SK-N-SH treated with all-trans-retinoic acid at 6 μM for 48 hours (cell line): ENCODE measurements around the gene UST.

ENCODE experiments used
- ARNTL ChIP-seq: fragments of 450-650 bp; formaldehyde crosslinking; IDR thresholded peaks from 2 replicates; pipeline ENCODE4 v1.5.0; 2020; ENCODE audit warnings: low read depth, mild to moderate bottlenecking, moderate library complexity, borderline replicate concordance
- CSDC2 ChIP-seq: fragments of 250-450 bp; sonication (Bioruptor Pico); IDR thresholded peaks from 2 replicates; pipeline ENCODE4 v1.5.0; 2020; ENCODE audit warnings: mild to moderate bottlenecking, moderate library complexity
- GLIS3 ChIP-seq: fragments of 250-450 bp; sonication (Bioruptor Pico); IDR thresholded peaks from 2 replicates; pipeline ENCODE4 v1.5.0; 2020; ENCODE audit warnings: mild to moderate bottlenecking, moderate library complexity
- ISL1 ChIP-seq: fragments of 250-450 bp; sonication (Bioruptor Pico); IDR thresholded peaks from 2 replicates; pipeline ENCODE4 v2.1.2; 2022; ENCODE audit warnings: mild to moderate bottlenecking, moderate library complexity
- OSR1 ChIP-seq: fragments of 250-450 bp; sonication (Bioruptor Pico); IDR thresholded peaks from 2 replicates; pipeline ENCODE4 v1.8.0; 2022; ENCODE audit warnings: moderate library complexity, mild to moderate bottlenecking, inconsistent platforms
- RARB ChIP-seq: fragments of 250-450 bp; sonication (Bioruptor Pico); IDR thresholded peaks from 2 replicates; pipeline ENCODE4 v1.8.0; 2021; ENCODE audit warnings: mild to moderate bottlenecking, moderate library complexity
- TOX ChIP-seq: fragments of 250-450 bp; sonication (Bioruptor Pico); IDR thresholded peaks from 2 replicates; pipeline ENCODE4 v1.8.0; 2021; ENCODE audit warnings: mild to moderate bottlenecking, moderate library complexity, borderline replicate concordance
- ZFP3 ChIP-seq: fragments of 250-450 bp; sonication (Bioruptor Pico); IDR thresholded peaks from 2 replicates; pipeline ENCODE4 v1.5.0; 2020; ENCODE audit warnings: mild to moderate bottlenecking, moderate library complexity
- ZFP30 ChIP-seq: fragments of 450-650 bp; formaldehyde crosslinking; IDR thresholded peaks from 2 replicates; pipeline ENCODE4 v1.5.0; 2022; ENCODE audit warnings: mild to moderate bottlenecking, moderate library complexity
- ZNF70 ChIP-seq: fragments of 450-650 bp; formaldehyde crosslinking; IDR thresholded peaks from 2 replicates; pipeline ENCODE4 v1.5.0; 2020; ENCODE audit warnings: mild to moderate bottlenecking, moderate library complexity
- ZNF8 ChIP-seq: fragments of 450-650 bp; formaldehyde crosslinking; IDR thresholded peaks from 2 replicates; pipeline ENCODE4 v1.5.0; 2020; ENCODE audit warnings: mild to moderate bottlenecking, moderate library complexity
- TF ChIP-seq, protein P1 (sequence below): fragments of 250-450 bp; sonication (Bioruptor Pico); IDR thresholded peaks from 2 replicates; pipeline ENCODE4 v1.8.0; 2020; ENCODE audit warnings: mild to moderate bottlenecking, moderate library complexity, borderline replicate concordance
- TF ChIP-seq, protein P2 (sequence below): fragments of 250-450 bp; sonication (Bioruptor Pico); IDR thresholded peaks from 2 replicates; pipeline ENCODE4 v1.5.1; 2020; ENCODE audit warnings: low read depth, mild to moderate bottlenecking, moderate library complexity
- TF ChIP-seq, protein P3 (sequence below): fragments of 250-450 bp; sonication (Bioruptor Pico); IDR thresholded peaks from 2 replicates; pipeline ENCODE4 v1.8.0; 2021; ENCODE audit warnings: low read depth, mild to moderate bottlenecking, moderate library complexity, borderline replicate concordance

DNA sequence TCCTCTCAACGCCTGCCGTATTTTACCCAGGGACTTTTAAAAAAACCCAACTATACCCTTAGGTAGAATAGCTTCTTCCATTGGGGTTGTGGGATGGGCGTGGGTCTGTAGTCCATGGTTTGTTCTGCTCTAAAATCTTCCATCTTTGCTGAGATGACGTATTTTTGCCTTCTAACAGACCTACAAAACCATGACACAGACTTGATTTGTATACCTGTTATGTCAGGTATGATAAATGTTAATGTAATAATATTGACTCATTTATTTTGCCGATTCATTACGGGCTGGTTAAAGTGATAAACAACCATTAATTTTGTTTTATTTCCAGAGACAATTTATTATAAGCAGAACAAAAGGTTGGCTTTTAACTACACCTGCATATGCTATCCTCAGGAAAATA lies 48.7 kb downstream of the UST start:
- TF ChIP-seq, protein P1, sequence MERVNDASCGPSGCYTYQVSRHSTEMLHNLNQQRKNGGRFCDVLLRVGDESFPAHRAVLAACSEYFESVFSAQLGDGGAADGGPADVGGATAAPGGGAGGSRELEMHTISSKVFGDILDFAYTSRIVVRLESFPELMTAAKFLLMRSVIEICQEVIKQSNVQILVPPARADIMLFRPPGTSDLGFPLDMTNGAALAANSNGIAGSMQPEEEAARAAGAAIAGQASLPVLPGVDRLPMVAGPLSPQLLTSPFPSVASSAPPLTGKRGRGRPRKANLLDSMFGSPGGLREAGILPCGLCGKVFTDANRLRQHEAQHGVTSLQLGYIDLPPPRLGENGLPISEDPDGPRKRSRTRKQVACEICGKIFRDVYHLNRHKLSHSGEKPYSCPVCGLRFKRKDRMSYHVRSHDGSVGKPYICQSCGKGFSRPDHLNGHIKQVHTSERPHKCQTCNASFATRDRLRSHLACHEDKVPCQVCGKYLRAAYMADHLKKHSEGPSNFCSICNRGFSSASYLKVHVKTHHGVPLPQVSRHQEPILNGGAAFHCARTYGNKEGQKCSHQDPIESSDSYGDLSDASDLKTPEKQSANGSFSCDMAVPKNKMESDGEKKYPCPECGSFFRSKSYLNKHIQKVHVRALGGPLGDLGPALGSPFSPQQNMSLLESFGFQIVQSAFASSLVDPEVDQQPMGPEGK = no peak
- TF ChIP-seq OSR1 (CRISPR knock-in tag) (no peak), ZFP3 (CRISPR knock-in tag) (no peak), TOX (CRISPR knock-in tag) (no peak), ZNF8 (CRISPR knock-in tag) (no peak), ZNF70 (CRISPR knock-in tag) (no peak), GLIS3 (CRISPR knock-in tag) (no peak), ARNTL (CRISPR knock-in tag) (no peak), CSDC2 (CRISPR knock-in tag) (no peak), RARB (no peak), ISL1 (CRISPR knock-in tag) (no peak), ZFP30 (no peak)
- TF ChIP-seq, protein P2, sequence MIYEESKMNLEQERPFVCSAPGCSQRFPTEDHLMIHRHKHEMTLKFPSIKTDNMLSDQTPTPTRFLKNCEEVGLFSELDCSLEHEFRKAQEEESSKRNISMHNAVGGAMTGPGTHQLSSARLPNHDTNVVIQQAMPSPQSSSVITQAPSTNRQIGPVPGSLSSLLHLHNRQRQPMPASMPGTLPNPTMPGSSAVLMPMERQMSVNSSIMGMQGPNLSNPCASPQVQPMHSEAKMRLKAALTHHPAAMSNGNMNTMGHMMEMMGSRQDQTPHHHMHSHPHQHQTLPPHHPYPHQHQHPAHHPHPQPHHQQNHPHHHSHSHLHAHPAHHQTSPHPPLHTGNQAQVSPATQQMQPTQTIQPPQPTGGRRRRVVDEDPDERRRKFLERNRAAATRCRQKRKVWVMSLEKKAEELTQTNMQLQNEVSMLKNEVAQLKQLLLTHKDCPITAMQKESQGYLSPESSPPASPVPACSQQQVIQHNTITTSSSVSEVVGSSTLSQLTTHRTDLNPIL (CRISPR knock-in tag) = no peak
- TF ChIP-seq, protein P3, sequence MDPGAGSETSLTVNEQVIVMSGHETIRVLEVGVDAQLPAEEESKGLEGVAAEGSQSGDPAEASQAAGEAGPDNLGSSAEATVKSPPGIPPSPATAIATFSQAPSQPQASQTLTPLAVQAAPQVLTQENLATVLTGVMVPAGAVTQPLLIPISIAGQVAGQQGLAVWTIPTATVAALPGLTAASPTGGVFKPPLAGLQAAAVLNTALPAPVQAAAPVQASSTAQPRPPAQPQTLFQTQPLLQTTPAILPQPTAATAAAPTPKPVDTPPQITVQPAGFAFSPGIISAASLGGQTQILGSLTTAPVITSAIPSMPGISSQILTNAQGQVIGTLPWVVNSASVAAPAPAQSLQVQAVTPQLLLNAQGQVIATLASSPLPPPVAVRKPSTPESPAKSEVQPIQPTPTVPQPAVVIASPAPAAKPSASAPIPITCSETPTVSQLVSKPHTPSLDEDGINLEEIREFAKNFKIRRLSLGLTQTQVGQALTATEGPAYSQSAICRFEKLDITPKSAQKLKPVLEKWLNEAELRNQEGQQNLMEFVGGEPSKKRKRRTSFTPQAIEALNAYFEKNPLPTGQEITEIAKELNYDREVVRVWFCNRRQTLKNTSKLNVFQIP = no peak
